BLaER1 treated with 17β-estradiol and CSF1 and Interleukin-3, amounts not matched to agents 10 nM and 100 nM (cell line): ENCODE data around the gene NME7.
A peak's percentile ranks its signal among the peaks of the same experiment; 100 is the strongest.

Experiments used
- H3K27ac ChIP-seq, 11 experiments: shearing (Covaris generic); formaldehyde crosslinking; 2 replicates each; pipeline ENCODE4 v1.8.1; 2022
- H3K27me3 ChIP-seq, 11 experiments: shearing (Covaris generic); formaldehyde crosslinking; 2 replicates each; pipeline ENCODE4 v1.8.1; 2022
- H3K36me3 ChIP-seq, 11 experiments: shearing (Covaris generic); formaldehyde crosslinking; 2 replicates each; pipeline ENCODE4 v1.8.1; 2022
- H3K4me1 ChIP-seq, 10 experiments: shearing (Covaris generic); formaldehyde crosslinking; 2 replicates each; pipeline ENCODE4 v1.8.1; 2022
- H3K4me2 ChIP-seq, 11 experiments: shearing (Covaris generic); formaldehyde crosslinking; 2 replicates each; pipeline ENCODE4 v1.8.1; 2022
- H3K4me3 ChIP-seq, 10 experiments: shearing (Covaris generic); formaldehyde crosslinking; 2 replicates each; pipeline ENCODE4 v1.8.1; 2022
- H3K9ac ChIP-seq, 11 experiments: shearing (Covaris generic); formaldehyde crosslinking; 2 replicates each; pipeline ENCODE4 v1.8.1; 2022
- H3K9me3 ChIP-seq, 11 experiments: shearing (Covaris generic); formaldehyde crosslinking; replicated peaks in 1 of 11; 2 replicates each; pipeline ENCODE4 v1.8.1; 2022
- H4K20me1 ChIP-seq, 11 experiments: shearing (Covaris generic); formaldehyde crosslinking; 2 replicates each; pipeline ENCODE4 v1.8.1; 2022
- Cebpa-rat ChIP-seq, 11 experiments: shearing (Covaris generic); IDR thresholded peaks; 2 replicates each; pipeline ENCODE4 v1.8.1; 2022

The NME7 gene

GRCh38 chr1:169316556-169316955 is 51.0 kb downstream of the NME7 start:
- H3K9me3 ChIP-seq, result no peaks in the 10 kb centered on the region
- H3K4me3 ChIP-seq, result no peak overlapping the region
- no peak for TF ChIP-seq Cebpa-rat (IDR thresholded peaks at IDR 0.05)

GRCh38 chr1:169312084-169312954 is 55.3 kb downstream of the NME7 start:
- no peaks in the 10 kb centered on the region for H3K27me3 ChIP-seq
- no peaks in the 10 kb centered on the region for H4K20me1 ChIP-seq
- peaks cover 0 to 15% (median 4%) of the 10 kb centered on the region in 10 experiments; a peak in 9 of 20 replicates for H3K4me1 ChIP-seq
- TF ChIP-seq Cebpa-rat (IDR thresholded peaks at IDR 0.05), result no peak
- no peaks in the 10 kb centered on the region for H3K9me3 ChIP-seq
- no peak overlapping the region for H3K4me3 ChIP-seq
- H3K4me2 ChIP-seq, result peak overlapping the region in 4 of 11 experiments; percentile 8 to 39 (median 22); a peak in 4 of 22 replicates
- peaks cover 0 to 6% (median 0%) of the 10 kb centered on the region in 11 experiments; a peak in 2 of 22 replicates for H3K36me3 ChIP-seq
- no peak overlapping the region for H3K9ac ChIP-seq
- no peak overlapping the region for H3K27ac ChIP-seq

More at GRCh38 chr1:169316556-169316955, 51.0 kb downstream of the NME7 start:
- Histone ChIP-seq H3K27me3 (no peaks in the 10 kb centered on the region), H4K20me1 (no peaks in the 10 kb centered on the region), H3K27ac (no peak overlapping the region), H3K4me2 (no peak overlapping the region), H3K9ac (no peak overlapping the region), H3K4me1 (peaks cover 0 to 9% (median 2%) of the 10 kb centered on the region in 10 experiments; a peak in 8 of 20 replicates), H3K36me3 (no peaks in the 10 kb centered on the region)

DNA sequence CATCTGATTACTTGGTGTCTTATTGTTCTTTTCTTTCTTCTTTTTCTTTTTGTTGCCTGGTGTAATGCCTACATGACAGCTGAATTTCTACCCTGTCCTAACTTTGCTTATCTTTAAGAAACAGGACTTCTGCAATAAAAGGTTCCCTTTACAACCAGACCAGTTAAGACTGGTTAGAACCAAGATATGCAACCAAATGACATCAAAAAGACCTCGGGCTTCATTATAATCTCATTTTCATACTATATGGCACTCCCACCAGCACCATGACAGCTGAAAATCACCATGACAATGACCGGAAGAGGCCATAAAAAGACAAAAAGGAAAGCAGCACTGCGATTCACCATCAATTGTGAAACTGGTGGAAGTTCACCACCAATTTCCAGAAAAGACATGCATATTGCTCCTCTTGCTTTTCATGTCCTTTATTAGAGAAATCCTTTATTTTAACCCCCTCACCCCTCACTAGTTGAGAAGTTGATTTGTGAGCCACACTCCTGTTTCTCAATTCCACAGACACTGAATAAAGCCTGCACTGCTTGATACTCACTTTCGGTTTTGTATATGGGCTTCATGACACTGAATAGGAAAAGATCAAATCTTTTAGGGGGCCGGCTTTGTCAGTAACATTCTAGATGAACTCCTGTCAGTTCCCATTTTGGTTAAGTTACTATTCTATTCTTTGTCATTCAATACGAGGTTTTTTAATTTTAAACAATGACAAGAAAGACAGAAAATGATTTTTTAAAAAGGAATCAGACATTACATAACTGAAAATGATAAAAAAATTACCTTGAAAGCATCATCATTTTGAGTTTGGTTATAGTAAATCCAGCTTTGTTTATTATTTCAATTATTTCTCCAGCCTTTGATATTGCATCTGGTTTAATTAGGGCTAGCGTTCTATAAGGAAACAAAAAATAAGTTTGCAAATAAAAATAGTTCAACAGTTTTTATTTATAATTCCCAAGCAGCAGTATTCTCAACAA is 58.1 kb downstream of the NME7 start:
- peak overlapping the region in 7 of 11 experiments; percentile 2 to 56 (median 17); a peak in 10 of 22 replicates for H3K4me2 ChIP-seq
- 0 out of 22 replicates have a peak overlapping the region, but pooled peaks of 1 of the 11 experiments have one; percentile 1 for H3K27ac ChIP-seq
- no peak overlapping the region for H3K4me3 ChIP-seq
- no peaks in the 10 kb centered on the region for H4K20me1 ChIP-seq
- TF ChIP-seq Cebpa-rat (IDR thresholded peaks at IDR 0.05), result no peak
- no peaks in the 10 kb centered on the region for H3K27me3 ChIP-seq
- peaks cover 0 to 18% (median 0%) of the 10 kb centered on the region in 11 experiments; a peak in 4 of 22 replicates for H3K36me3 ChIP-seq
- H3K9me3 ChIP-seq, result no peaks in the 10 kb centered on the region
- H3K4me1 ChIP-seq, result peaks cover 0 to 15% (median 4%) of the 10 kb centered on the region in 10 experiments; a peak in 9 of 20 replicates
- no peak overlapping the region for H3K9ac ChIP-seq

DNA sequence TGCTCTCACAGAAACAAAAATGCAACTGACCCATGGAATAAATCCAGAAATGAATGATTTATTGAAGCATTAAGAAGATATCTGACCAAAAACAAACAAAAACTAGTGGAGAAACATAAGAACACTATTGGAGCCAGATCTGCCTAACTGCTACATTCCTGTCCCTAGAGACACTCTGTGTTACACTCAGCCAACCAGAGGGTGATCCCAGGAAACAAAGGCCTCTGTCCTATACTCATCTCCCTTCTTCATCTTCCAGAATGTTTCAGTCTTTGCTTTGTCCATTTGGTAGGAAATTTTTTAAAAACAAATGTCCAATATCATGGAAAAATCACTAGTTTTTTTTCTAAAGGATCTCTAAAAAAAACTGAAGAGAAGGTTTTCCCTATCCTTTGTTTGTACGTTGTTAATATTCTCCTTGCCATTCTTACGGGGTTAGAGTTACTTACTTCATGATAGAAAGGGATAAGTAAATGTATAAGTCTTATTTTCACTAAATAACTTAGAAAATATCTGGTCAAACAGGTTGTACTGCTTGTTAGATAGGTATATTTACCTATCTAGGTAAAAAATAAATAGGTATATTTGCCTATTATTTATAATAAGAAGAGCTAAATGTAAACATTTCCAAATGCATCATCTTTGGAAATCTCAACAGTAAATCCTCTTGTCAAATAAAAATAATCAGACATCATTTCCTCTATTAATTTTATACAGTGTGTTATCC is 59.1 kb downstream of the NME7 start:
- Histone ChIP-seq H3K4me1 (peaks cover 0 to 15% (median 4%) of the 10 kb centered on the region in 10 experiments; a peak in 9 of 20 replicates), H3K36me3 (peaks cover 0 to 18% (median 0%) of the 10 kb centered on the region in 11 experiments; a peak in 4 of 22 replicates), H3K27ac (no peak overlapping the region), H4K20me1 (no peaks in the 10 kb centered on the region), H3K9ac (no peak overlapping the region), H3K4me2 (no peak overlapping the region), H3K9me3 (no peaks in the 10 kb centered on the region), H3K27me3 (no peaks in the 10 kb centered on the region), H3K4me3 (no peak overlapping the region)
- no peak for TF ChIP-seq Cebpa-rat (IDR thresholded peaks at IDR 0.05)

DNA sequence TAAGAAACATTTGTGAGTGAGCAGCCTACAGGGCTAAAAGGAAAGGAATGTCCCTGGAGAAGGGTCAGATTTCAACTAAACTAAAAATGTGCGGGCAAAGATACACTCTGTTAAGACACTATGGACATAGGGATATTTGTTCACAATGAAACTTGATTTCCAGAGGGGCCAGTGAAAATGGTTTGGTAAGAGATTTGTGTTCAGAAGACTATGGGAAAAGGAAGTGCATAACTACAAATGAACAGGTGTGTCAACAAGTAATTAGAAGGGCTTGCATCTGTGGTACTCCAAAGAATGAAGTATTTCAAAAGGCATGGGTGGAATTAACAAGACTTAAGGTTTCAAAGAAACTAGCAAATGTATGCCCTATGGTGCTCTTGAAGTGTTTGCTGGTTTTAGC is 60.4 kb downstream of the NME7 start:
- no peak overlapping the region for H3K4me2 ChIP-seq
- peaks cover 0 to 10% (median 2%) of the 10 kb centered on the region in 10 experiments; a peak in 9 of 20 replicates for H3K4me1 ChIP-seq
- H3K27me3 ChIP-seq, result no peaks in the 10 kb centered on the region
- TF ChIP-seq Cebpa-rat (IDR thresholded peaks at IDR 0.05), result no peak
- no peak overlapping the region for H3K27ac ChIP-seq
- H3K4me3 ChIP-seq, result no peak overlapping the region
- no peaks in the 10 kb centered on the region for H4K20me1 ChIP-seq
- no peak overlapping the region for H3K9ac ChIP-seq
- H3K36me3 ChIP-seq, result peaks cover 0 to 21% (median 3%) of the 10 kb centered on the region in 11 experiments; a peak in 8 of 22 replicates
- no peaks in the 10 kb centered on the region for H3K9me3 ChIP-seq

DNA sequence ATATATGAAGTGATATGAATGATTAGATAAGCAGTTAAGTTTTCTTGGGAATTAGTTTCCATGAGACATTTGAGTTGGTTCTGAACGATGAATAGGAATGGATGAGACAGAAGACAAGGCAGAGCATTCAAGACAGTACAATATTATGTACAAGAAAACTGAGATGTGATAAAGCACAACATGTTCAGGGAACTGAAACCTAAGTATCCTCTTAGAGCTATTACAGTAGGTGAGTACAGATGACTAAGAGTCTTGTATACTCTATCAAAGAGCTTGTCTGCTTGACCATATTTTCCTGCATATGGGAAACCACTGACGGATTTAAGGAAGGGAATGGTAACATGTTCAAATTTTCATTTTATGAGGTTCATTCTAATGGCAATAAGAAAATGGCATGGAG is 61.6 kb downstream of the NME7 start:
- no peaks in the 10 kb centered on the region for H4K20me1 ChIP-seq
- TF ChIP-seq Cebpa-rat (IDR thresholded peaks at IDR 0.05), result no peak

DNA sequence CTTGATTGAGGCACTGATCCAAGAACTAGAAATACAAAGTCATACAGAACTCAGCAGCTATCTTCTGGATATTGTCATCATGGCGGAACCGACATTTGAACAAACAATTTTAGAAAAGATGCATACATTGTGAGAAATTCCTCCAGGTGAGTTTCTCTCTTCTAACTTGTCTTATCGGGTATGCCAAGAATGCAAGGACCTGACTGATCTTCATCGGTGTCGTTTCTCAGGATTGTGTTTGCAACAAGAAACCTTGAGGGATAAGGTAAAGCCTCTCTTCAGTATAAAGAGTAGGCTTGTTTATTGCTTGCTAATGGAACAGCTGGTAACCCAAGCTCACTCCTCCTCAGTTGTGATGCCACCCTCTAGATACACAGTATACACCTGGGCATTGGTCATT is 62.2 kb downstream of the NME7 start:
- Histone ChIP-seq H3K27me3 (no peaks in the 10 kb centered on the region), H3K9me3 (no peaks in the 10 kb centered on the region), H3K4me2 (no peak overlapping the region), H4K20me1 (no peaks in the 10 kb centered on the region), H3K36me3 (peaks cover 0 to 27% (median 4%) of the 10 kb centered on the region in 11 experiments; a peak in 8 of 22 replicates), H3K9ac (no peak overlapping the region), H3K4me3 (no peak overlapping the region), H3K27ac (no peak overlapping the region), H3K4me1 (peaks cover 0 to 7% (median 0%) of the 10 kb centered on the region in 10 experiments; a peak in 6 of 20 replicates)
- TF ChIP-seq Cebpa-rat (IDR thresholded peaks at IDR 0.05), result no peak

More for the DNA sequence above, 61.6 kb downstream of the NME7 start:
- Histone ChIP-seq H3K9ac (no peak overlapping the region), H3K27ac (no peak overlapping the region), H3K4me3 (no peak overlapping the region), H3K27me3 (no peaks in the 10 kb centered on the region), H3K9me3 (no peaks in the 10 kb centered on the region), H3K4me2 (no peak overlapping the region), H3K36me3 (peaks cover 0 to 27% (median 4%) of the 10 kb centered on the region in 11 experiments; a peak in 8 of 22 replicates), H3K4me1 (peaks cover 0 to 7% (median 0%) of the 10 kb centered on the region in 10 experiments; a peak in 6 of 20 replicates)

DNA sequence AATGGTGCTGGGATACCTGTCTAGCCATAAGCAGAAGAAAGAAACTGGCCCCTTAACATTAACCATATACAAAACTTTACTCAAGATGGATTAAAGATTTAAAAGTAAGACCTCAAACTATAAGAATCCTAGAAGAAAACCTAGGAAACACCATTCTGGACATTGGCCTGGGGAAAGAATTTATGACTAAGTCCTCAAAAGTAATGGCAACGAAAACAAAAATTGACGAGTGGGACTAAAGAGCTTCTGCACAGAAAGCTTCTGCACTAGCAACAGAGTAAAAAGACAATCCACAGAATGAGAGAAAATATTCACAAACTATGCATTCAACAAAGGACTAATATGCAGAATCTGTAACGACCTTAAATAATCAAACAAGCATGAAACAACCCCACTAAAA is 66.7 kb downstream of the NME7 start:
- peaks cover 0 to 9% (median 4%) of the 10 kb centered on the region in 10 experiments; a peak in 9 of 20 replicates for H3K4me1 ChIP-seq
- TF ChIP-seq Cebpa-rat (IDR thresholded peaks at IDR 0.05), result no peak
- H3K27me3 ChIP-seq, result no peaks in the 10 kb centered on the region
- H3K4me3 ChIP-seq, result no peak overlapping the region
- H3K27ac ChIP-seq, result no peak overlapping the region
- H3K9ac ChIP-seq, result no peak overlapping the region
- peaks cover 0 to 30% (median 13%) of the 10 kb centered on the region in 11 experiments; a peak in 10 of 22 replicates for H3K36me3 ChIP-seq
- H3K9me3 ChIP-seq, result no peaks in the 10 kb centered on the region
- no peak overlapping the region for H3K4me2 ChIP-seq
- no peaks in the 10 kb centered on the region for H4K20me1 ChIP-seq
